ENCODE results near the gene CBLN4. TPM values are rescaled to one million over a fixed set of nuclear protein-coding genes. Genes with fewer than 3 reads are reported as not detected.

CBLN4 gene
- total RNA-seq, 1 donor from 2014 or later = 1.2 TPM

DNA sequence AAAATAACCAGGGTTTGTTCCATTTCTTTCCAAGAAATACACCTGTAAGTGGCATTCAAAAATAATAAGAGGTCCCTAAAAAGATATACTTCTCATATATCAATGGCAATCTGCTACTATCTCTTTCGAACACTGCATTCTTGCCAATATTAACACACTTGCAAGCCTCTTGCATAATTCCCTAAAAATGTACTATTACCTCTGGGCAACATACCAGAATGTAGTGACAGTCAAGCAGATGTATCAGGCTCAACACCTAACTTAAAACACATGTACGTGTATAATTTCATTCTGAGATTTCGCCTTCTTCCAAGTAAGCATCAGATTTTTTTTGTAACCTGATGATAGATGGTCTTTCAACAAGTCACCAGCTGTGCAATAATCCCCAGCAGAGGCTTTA is 3.4 kb downstream of the CBLN4 start:
- peaks cover 8% of the 10 kb centered on the region for H3K4me1 ChIP-seq
- no peak overlapping the region for H3K27ac ChIP-seq
- TF ChIP-seq, protein P1, sequence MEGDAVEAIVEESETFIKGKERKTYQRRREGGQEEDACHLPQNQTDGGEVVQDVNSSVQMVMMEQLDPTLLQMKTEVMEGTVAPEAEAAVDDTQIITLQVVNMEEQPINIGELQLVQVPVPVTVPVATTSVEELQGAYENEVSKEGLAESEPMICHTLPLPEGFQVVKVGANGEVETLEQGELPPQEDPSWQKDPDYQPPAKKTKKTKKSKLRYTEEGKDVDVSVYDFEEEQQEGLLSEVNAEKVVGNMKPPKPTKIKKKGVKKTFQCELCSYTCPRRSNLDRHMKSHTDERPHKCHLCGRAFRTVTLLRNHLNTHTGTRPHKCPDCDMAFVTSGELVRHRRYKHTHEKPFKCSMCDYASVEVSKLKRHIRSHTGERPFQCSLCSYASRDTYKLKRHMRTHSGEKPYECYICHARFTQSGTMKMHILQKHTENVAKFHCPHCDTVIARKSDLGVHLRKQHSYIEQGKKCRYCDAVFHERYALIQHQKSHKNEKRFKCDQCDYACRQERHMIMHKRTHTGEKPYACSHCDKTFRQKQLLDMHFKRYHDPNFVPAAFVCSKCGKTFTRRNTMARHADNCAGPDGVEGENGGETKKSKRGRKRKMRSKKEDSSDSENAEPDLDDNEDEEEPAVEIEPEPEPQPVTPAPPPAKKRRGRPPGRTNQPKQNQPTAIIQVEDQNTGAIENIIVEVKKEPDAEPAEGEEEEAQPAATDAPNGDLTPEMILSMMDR (IDR thresholded peaks at IDR 0.05) = no peak
- ATAC-seq = no peak
- no peak overlapping the region for H3K4me3 ChIP-seq
- no peaks in the 10 kb centered on the region for H3K36me3 ChIP-seq
- no peak for DNase-seq
- intact Hi-C loops (cut with DNase I) = no loop called here
- H3K27me3 ChIP-seq (ENCODE audit: low read depth) = peaks cover 49% of the 10 kb centered on the region
- H3K9me3 ChIP-seq = no peaks in the 10 kb centered on the region

DNA sequence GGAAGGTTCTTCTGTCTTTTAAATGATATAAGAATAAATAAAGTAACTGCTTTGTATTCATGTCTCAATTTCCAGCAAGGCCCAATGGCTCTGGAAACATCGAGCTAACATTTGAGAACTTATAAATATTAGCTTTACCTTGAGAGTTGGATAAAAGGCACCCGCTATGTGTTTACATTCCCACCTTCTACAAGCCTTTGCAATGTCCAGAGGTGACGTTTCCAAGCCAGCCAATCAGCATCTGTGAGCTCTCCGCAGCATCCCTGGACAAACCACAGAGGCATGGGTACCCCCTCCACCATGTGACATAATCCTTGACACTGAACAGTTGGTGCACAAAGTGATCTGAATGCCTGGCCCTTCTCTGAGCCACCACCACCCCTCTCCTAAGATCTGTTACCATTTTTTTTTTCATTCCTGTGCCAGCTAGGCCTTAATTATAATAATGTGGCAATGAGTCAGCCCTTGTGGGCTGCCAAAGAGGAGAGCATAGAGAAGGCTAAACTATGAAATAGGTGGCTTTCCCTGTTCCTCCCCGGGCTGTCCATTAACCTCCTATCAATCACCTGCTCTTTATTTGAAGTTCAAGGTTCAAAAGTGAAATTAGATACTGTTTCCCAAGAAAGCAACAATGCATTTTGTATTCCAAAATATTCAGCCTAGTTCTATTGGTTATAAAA is 4.1 kb downstream of the CBLN4 start:
- ATAC-seq = peak in 1 of 2 donors; percentile 25
- Histone ChIP-seq H3K27me3 (ENCODE audit: low read depth) (peaks cover 43% of the 10 kb centered on the region), H3K9me3 (no peaks in the 10 kb centered on the region), H3K4me1 (peaks cover 8% of the 10 kb centered on the region), H3K27ac (no peak overlapping the region), H3K4me3 (no peak overlapping the region), H3K36me3 (no peaks in the 10 kb centered on the region)
- TF ChIP-seq, protein P1 (IDR thresholded peaks at IDR 0.05) = no peak
- DNase-seq = no peak
- intact Hi-C loops (cut with DNase I) = no loop called here

DNA sequence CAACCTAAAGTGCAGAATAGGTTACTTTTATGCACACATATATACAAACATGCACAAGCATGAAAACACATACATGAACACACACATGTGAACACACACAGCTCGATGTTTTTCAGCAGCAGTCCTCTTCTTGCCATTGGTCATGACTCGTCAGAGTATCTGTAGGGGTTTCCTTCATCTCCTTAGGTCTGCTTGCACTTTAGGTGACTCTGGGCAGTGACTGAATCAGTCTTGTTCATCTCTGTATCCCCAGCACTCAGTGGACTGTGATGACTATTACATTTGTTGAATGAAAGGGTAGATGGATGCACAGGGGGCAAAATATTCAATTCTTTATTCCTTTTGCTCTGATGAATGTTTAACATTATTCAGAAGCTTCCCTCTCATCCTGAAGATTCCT is 26.8 kb downstream of the CBLN4 start:
- intact Hi-C loops (cut with DNase I) = no loop called here
- no peak overlapping the region for H3K4me3 ChIP-seq

DNA sequence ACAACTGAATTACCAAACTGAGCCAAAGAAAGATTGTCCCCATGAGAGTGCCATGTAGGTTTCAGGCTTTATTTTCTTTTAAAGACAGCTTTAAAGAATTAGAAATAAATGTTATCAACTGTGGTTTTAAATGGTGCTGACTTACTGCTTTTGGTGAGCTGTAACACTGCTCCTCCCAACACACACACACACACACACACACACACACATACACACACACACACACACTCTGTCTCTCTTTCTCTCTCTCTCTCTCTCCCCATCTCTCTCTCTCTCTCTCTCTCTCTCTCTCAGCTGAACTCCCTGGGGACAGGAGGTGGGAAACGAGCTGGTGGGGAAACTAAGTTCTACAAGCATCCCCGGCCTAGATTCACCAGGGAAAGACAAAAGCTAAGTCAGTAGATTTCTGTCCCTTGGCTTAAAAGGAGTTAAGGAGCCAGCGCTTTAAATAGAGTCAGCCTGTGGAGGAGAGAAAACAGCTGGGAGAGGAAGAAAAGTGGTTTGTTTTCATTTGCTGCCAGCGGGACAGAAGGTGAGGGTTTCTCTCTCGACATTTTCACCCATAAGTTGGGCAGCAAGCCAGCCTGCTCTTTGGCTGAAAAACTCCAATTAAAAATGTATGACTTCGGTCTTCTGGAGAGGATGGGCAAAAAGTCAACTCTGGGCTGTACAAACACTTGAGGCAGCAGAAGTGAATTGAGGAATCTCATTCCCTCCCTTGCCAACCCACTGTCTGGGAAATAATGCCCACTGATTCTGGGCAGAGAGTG is 27.4 kb downstream of the CBLN4 start:
- H3K36me3 ChIP-seq = no peaks in the 10 kb centered on the region
- intact Hi-C loops (cut with DNase I) = no loop called here
- no peaks in the 10 kb centered on the region for H3K9me3 ChIP-seq
- no peak overlapping the region for H3K27ac ChIP-seq
- DNase-seq (peak; percentile 66), ATAC-seq (peak; percentile 80 to 88)
- H3K27me3 ChIP-seq (ENCODE audit: low read depth) = no peaks in the 10 kb centered on the region
- peaks cover 10% of the 10 kb centered on the region for H3K4me1 ChIP-seq
- TF ChIP-seq, protein P1 (IDR thresholded peaks at IDR 0.05) = no peak
- H3K4me3 ChIP-seq = no peak overlapping the region

More for the DNA sequence above, 26.8 kb downstream of the CBLN4 start:
- Histone ChIP-seq H3K4me1 (peaks cover 10% of the 10 kb centered on the region), H3K27ac (no peak overlapping the region), H3K27me3 (ENCODE audit: low read depth) (no peaks in the 10 kb centered on the region), H3K9me3 (no peaks in the 10 kb centered on the region), H3K36me3 (no peaks in the 10 kb centered on the region)
- ATAC-seq = peak; percentile 17 to 54
- no peak for DNase-seq
- TF ChIP-seq, protein P1 (IDR thresholded peaks at IDR 0.05) = no peak

DNA sequence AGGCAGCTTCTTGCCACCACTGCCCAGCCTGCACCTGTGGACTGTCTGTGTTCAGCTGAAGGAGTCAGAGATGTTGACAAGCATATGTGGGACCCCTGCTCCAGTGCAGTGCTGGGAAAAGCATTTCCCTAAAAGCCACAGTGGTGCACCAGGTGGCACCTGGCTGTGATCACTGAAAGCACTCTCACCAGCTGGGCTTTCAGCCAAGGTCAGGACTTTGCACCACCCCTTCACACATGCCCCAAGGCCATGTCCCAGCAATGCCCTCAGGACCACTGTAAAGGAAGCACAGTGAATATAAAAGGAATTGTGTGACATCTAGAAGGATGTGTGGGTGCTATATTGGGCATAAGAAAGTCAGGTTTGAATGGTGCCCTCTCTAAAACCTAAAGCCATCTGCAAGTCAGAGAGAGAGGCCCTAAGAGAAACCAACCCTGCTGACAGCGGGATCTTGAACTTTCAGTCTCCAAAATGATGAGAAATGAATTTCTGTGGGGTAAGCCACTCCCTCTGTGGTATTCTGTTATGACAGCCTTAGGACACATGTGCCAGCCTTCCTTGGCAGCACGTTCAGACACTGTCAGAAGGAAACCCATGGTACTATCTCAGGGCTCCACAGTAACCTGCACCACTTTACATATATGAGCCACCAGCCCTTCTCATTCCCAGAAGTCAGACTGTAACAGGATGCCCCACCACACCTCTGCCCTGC is 30.7 kb downstream of the CBLN4 start:
- Histone ChIP-seq H3K27me3 (ENCODE audit: low read depth) (no peaks in the 10 kb centered on the region), H3K9me3 (no peaks in the 10 kb centered on the region), H3K4me3 (no peak overlapping the region), H3K36me3 (no peaks in the 10 kb centered on the region), H3K27ac (no peak overlapping the region), H3K4me1 (peaks cover 10% of the 10 kb centered on the region)
- TF ChIP-seq, protein P1 (IDR thresholded peaks at IDR 0.05) = no peak
- intact Hi-C loops (cut with DNase I) = no loop called here
- no peak for ATAC-seq
- no peak for DNase-seq
